Measurements from ENCODE around the gene PIK3IP1.

GRCh38 chr22:31302006-31302405, 9.7 kb upstream of the PIK3IP1 start:
- no peak for TF ChIP-seq CTCF (IDR thresholded peaks at IDR 0.05; ENCODE audit: extremely low read depth in 1 of 2, insufficient read depth in 1 of 2, low read depth in 1 of 2, low read length in 2 of 2)
- no peak for TF ChIP-seq MAX (IDR thresholded peaks at IDR 0.05; ENCODE audit: insufficient read depth, insufficient read length)
- no peak for TF ChIP-seq EZH2 (IDR thresholded peaks at IDR 0.05; ENCODE audit: borderline replicate concordance, low read depth, low read length, severe bottlenecking)
